NCI-H774 (cell line): ENCODE results near the gene CAMTA1.

Experiments
- DNase-seq: peaks from one replicate; lab custom pipeline; 2025; lab: John Stamatoyannopoulos, UW

Gene CAMTA1

DNA sequence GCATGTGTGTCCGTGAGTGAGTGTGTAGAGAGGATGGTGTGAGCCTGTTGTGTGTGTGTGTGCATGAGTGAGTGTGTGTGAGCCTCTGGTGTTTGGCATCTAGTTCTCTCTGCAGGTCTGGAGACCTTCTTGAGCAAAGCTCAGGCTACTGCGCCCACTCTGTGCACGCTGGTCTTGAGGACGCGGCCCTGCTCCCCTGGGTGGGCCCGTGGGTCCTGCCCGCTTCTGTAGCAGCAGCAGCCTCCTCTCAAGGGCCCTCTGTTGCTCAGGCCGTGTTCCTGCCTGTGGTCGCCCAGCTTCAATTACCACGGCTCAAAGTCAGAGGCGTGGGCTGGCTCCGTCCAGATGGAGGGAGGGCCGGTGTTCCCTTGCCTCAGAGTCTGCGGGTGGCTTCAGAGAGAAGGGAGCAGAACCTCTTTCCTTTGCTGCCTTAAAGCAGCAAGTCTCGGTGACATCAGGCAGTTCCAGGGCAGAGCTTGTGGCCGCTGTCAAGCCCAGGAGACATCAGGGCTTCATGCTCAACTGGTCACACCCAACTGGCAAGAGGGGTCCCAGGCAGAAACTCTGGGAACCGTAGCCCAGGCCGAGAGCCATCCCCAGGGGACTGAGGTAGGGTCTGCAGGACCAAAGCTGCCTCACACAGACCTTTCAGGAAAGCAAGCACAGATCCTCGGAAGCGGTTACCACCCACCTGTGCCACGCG is 715.3 kb downstream of the CAMTA1 start:
- no peak for DNase-seq

DNA sequence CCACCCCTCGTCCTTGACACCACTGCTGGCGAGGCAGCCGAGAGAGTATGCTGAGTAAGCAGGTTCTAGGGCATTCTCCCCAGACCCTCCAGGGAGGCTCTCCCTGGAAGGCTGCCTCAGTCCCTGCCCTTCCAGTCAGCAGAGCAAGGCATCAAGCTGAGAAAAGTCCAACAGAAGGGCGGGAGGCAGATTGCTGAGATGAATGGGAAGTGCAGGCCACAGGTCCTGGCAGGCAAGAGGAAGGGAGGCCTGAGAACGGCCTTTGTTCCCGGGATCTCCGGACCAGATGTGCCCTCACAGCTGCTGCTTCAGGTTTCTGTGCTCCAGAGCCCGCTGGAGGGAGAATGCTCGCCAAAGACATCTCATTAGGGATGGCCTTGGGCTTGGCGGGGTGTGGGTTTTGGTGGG is 715.8 kb downstream of the CAMTA1 start:
- DNase-seq = no peak

DNA sequence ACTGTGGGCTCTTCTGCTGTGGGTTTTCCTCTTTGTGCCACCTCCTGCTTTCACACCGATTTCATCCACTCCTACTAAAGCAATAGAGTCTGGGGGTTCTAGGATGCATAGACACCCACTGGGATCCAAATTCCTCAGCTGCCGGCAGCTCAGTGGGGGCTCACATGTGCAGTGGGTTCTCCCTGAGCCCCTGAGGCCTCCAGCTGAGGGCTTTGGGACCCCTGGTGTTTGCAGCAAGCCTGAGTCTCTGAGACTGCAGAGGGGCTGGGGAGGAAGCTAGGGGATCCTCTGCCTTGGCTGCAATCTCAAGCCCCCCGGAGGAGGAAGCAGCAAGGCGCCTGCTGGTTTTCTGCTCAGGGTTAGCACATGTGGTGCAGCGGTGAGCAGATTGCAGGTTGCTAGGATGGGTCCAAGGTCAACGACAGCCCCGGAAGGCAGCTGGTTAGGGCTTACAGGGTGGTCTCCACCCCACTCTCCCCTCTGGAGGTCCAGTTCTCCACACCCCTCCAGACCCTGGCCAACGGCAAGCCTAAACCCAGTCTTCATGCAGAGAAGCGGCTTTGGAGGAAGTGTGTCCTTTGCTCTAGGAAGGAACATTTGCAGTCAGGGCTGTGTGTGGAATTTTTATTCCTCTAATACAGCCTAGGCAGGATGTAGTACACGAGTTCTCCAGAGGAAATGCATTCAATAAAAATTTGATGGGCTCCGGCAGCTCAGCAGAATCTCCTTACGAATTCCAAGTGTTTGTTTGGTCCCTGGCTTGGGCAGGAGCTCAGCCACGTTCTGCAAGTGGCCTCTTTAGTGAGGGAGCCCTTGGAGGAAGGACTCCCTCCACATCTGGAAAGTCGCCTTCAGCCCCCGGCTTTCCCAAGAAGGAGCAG is 716.7 kb downstream of the CAMTA1 start:
- DNase-seq = no peak

DNA sequence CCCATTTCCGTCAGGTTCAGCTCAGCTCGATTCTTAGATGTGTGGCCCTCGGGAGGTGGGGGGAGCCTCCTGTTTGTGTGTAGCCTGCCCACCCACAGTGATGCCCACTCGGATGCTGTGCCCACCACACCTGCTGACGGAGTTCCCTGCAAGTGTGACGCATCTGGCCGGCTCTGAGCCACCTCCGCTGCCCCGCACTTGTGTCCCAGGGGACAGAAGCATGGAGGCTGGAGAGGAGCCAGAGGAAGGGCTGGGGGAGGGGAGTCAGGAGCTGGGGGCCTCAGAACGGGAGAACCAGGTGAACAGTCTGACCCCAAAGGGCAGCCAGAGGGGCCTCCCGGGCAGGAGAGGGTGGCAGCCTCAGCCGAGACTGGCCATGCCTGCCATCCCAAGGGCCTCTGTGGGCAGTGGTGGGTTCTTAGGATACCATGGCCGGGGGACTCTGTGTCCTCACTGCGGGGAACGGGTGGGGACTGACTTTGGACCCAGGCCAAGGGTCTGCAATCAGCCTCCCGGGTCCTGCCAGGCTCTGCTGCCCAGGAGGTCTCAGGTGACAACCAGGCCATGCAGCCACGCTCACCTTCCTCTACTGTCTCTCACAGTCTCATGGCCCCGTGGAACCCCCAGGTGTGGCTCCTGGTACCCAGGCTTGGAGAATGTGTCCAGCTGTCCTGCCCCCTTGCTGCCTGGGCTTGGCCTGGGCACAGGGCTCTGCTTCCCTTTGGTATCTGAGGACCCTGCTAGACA is 718.6 kb downstream of the CAMTA1 start:
- DNase-seq = no peak

DNA sequence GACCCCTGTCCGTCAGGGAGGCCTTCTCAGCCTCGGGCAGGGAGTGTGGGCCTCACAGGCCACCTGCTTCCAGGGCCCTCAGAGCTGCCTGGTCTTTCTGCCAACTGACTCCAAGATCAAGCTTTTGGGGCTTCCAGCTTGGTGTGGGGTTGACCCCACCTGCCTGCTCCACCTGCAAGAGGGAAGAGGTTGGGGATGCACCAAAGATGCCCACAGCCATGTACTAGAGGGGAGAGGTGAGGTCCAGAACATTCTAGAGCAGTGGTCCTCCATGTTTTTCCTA is 719.1 kb downstream of the CAMTA1 start:
- no peak for DNase-seq

DNA sequence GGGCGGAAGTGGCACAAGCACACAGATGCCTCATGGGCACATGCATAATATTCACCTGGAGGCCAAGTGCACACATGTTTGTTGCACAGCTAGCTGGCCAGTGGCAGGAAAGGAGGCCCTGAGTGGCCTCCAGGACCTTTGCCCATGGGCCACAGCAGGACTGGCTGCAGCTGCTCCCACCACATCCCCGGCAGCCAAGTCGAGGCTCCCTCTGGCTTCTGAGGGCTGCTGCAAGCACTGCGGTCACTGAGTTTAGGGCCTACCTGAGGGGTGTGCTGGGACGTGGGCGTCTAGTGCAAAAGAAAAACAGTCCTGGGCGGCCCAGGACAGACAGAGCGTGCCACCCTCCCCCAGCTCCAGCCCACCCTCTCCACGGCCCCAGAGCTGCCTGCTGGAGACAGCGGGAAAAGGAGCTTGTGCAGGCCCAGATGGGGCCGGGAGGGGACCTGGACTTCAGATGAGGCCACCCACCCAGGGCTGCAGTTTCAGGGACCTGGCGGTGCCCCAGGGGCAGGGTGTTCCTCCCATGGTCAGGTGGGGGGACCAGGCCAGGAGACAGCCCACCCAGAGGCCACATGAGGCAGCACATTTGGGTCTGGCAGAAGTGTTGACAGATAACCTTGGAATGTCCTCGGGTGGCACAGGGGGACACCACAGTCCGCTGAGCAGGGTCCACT is 720.0 kb downstream of the CAMTA1 start:
- DNase-seq = no peak

DNA sequence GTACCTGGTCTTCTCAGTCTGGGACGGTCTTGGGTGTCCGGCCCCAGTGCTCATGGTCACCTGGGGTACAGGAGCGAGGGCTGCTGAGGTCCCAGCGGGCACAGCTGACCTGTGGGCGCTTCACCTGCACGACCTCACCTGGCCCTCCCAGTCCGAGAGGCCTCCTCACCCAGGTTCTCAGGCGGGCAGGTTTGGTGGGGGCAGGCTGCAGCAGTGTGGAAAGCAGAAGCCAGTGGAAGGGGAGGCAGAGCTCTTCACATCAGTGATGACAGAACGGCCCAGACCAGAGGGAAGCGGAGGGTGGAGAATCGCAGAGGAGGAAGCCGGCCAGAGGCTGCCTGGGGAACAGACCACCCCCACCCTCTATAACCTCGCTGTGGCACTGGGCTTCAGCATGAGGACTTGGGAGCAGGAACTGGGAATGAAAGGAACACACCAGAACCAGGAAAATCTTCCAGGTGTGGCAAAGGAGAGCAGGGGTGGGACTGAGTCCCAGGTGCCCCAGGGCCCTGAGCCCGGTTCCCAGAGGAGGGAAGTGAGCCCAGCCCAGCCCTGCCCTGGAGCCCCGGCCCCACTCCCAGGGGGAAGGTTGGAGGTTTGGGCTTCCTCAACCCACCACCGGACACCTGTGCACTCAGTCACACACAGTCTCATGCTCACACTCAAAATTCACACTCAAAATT is 720.7 kb downstream of the CAMTA1 start:
- DNase-seq = no peak

DNA sequence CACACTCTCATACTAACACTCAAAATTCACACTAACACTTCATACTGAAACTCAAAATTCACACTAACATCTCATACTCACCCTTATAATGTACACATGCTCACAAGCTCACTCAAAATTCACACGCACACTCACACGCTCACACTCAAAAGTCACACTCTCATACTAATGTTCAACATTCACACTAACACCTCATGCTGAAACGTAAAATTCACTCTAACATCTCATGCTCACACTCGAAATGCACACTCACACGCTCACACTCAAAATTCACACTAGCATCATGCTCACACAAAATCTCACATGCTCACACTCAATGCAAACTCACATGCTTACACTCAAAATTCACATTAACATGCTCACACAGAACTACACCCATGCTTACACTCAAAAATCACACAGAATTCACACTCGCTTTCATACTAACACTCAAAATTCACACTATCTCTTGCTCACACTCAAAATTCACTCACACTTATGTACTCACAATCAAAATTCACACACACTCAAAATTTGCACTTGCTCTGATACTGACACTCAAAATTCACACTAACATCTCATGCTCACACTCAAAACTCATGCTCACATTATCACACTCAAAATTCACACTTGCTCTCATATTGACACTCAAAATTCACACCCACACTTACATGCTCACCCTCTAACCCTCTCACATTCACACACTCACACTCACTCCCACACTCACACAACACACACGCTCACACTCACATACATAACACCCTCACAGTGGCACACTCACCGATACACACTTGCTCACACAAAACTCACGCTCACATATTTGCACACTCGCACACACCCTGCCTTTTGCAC is 721.4 kb downstream of the CAMTA1 start:
- DNase-seq = no peak

DNA sequence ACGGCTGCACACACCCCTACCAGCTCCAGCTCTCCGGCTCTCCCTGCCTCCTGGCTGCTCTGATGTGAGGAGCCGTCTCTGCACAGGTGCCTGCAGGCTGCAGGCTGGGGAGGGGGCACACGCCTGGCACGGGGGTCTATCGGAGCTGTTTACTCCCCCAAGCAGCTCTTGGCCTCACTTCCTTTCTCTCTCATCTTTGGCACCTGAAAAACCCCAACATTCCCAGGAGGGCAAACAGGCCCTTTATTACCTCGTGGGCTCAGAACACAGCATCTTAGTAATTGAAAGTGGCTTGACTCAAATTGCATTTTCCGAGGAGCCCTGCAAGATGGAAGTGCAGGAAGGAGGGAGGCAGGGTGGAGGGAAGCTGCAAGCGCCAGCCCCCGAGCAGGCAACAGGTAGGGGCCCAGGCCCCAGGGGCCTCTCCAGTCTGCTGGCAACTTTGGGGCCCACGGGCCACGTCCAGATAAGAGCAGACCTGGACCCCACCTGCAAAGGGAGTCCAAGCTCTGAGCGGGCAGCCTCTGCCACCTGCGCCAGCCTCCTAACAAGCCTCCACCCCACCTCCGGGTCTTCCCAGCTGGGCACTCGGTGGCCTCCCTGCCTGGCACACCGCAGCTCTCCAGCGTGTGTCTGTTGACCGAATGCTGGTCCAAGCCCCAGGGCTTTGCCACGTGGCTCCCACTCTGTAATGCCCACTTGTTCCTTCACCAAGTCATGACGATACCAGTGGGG is 722.2 kb downstream of the CAMTA1 start:
- DNase-seq = no peak

DNA sequence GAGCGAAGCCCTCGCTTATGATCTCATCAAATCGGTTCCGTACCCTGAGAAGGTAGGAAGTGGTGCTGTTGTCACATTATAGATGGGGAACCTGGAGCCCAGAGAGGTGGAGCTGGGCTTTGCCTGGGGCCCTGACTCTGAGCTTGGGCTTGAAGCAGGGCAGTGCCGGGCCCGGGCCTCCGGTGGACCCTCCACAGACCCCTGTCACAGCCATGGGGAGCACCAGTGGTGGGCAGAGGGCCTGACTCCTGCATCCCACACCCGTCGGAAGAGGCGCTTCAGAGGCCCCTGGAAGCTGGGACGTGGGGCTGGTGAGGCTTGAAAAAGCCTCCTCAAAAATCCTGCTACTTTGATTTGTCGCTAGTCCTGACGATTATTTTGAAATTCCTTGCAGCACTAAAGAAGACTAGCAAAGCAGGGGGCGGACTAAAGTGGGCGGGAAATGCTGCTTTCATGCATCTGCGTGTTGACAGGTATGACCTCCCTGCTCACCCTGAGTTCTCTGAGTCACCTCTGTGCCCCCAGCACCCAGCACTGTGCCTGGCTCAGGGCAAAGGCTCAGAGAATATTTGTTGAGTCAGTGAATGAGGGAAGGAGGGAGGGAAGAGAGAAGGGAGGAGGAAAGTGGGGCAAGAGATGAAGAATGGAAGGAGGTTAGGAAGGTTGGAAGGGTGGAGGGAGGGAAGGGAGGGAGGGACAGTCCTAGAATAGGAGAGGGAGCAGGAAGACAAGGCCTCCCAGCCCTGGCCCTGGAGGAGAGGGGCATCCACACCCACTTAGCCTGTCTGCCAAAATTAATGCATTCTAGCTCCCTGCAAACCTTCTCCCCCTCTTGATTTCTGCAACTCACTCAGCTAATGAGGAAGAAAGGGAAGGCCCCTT is 723.0 kb downstream of the CAMTA1 start:
- no peak for DNase-seq

DNA sequence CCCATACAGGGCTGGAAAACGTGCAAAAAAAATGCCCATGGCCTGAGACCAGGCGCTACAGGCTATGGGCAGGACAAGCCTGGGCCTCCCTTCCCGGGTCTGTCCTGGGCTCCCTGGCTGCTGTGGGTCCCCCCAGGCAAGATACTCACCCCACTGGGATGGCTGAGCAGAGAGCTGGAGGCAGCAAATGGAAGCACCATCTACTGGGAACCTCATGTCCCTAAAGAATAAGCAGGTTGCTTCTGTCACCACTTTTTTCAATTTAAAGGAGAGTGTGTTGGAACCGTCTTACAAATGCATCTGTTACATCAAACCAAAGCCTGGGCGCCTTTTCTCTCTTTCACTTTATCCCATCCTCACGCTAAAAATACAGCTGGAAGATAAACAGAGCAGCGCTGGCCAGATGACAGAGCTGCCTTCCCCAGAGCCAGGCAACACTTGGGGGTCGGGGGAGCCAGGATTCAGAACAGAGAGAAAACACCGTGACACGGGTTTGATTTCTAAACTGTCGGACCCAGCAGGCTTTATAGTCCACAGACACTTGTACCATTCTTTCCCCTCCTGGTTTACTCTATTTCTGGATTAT is 723.8 kb downstream of the CAMTA1 start:
- DNase-seq = no peak

DNA sequence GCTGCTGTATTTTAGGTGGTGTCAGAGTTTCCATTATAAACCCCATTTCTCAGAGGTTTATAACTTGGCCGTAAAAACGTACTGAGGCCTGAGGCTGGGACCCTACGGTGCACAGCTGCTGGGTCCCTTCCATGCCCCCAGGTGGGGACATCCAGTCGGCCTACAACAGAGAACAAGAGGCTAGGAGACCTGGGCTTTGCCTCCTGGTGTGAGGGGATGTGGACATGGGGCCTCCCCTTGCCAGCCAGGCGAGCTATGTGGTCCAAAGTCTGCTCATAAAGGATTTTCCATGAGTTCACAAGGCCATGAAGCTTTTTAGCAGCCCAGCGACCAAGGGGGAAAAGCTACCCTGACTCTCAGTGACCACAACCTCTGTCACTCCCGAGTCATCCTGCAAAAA is 724.3 kb downstream of the CAMTA1 start:
- no peak for DNase-seq

DNA sequence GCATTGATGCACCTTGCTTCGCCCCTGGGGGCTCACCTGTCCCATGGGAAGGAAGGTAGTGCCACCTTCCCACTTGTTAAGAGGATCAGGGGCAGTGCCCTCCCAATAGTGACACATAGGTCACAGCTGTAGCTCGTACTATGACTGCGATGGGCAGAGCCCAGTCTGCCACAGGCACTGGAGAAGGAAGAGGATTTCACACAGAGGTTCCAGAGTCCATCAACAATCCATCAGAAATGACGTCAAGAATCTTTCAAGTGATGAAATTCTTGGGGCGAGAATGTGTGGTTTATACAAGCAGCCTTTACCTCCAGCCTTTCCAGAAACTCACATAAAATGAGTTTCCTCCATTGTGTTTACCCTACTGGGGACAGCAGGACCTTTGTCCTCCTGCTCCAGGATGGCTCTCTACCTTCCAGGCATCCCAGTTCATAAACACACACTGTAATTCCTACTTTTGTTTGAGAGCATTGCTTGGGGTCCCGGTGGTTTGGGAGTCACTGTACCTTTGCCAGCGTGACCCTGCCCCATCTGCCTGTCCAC is 725.2 kb downstream of the CAMTA1 start:
- no peak for DNase-seq

DNA sequence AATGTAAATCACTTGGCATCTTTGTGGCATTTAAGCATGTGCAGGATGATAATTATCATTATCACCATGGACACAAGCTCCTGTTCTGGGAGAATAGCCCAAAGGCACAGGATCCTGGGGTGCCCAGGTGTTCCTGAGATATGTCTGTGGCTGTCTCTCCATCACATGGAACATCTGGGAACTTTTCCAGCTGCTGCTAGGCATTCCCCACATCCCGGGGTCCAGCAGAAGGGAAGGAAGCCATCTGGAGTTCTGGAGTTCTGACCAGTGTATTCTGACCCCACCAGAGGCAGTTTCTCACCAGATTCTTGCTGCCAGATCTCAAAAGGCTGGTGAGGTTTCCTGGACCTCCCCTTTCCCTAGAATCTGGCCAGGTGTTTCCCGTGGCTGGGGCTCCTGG is 726.1 kb downstream of the CAMTA1 start:
- DNase-seq = no peak

DNA sequence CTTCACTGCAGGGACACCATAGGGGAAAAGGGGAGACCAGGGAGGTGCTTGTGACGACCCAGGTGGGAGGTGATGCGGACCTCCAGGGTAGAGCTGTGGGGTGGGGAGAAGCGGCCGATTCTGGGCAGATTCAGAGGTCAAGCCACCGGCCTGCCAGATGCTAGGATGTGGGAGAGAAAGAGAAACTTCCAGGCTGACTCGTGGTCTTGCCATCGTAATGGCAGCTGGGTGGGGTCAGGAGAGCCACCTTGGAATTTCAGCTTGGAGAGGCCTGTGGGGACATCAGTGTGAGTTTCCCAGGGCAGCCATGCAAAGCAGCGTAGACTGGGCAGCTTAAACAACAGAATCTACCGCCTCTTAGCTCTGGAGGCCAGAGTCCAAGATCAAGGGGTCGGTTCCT is 727.8 kb downstream of the CAMTA1 start:
- no peak for DNase-seq

DNA sequence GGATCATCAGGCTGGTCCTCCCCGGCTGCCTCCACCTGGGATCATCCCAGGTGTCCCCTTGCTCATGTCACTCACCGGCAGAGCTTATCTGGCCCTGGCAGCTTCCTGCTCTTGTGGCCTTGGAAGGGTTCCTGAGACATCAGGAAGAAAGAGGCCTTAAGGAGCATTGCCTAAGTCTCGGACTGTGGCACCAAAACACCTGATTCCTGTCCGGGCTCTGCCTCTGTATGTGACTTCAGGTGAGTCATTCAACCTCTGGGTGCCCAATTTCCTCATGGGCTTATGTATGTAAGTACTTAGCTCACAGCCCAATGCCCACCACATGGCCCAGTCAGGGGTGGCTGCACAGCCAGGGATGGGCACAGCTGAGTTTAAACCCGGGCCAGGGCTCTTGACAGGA is 729.9 kb downstream of the CAMTA1 start:
- DNase-seq = no peak

DNA sequence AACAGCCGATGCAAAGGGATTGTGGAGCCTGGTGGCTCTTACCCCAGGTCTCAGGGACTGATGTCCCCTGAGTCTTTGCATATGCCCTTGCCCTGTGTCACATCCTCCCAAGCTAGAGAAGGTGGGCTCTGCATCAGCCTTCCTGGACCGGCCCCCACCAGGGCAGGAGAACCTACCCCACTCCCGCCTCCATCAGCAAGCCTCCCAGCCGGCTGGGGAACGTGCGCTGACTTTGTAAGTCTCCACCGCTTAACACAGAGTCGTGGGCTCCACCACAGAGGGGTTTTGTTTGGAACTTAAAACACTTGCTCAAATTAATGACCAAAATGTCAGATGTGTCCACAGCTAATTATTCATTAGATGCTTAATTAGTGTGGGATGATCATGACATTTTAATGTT is 730.6 kb downstream of the CAMTA1 start:
- DNase-seq = no peak

DNA sequence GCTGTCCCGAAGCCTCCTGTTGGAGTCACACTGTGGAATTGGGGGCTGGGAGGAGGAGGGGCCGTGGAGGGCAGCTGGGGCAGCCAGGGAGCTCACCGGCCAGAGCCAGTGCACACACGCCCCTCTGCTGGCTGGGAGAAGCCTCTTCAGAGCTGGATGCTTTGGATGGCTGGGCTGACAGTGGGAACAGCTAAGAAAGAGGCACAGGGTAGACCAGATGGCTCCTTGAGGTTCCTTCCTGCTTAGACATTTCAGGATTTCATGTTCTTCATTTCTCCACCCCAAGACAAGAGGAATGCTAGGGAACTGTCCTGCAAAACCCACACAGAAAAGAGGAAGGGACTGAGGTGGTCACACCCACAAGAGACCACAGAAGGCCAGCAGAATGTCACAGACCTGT is 731.1 kb downstream of the CAMTA1 start:
- no peak for DNase-seq

DNA sequence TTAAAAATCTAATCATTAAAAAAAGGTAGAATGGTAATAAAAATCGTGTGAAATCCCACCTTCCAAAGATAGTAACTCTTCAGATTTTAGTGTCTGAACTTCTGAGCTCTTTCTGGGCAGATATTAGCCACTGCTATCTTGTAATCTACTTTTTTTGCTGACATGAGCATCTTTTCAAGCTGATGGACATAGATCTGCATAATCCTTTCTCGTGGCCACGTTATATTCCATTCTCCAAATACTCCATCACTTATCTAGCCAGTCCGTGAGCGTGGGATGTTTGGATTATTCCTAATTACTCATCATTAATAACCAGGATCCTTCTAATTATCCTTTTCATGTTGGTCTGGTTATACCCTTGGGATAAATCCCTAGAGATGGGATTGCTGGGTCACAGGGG is 731.7 kb downstream of the CAMTA1 start:
- DNase-seq = no peak
